ENCODE results near the gene DCAF11.

DCAF11 gene

GRCh38 chr14:24146978-24147760 lies 32.6 kb downstream of the DCAF11 start, which contains the start of gene RNF31 (continued):
- no peak for TF ChIP-seq SALL2 (tag by site-specific recombination; IDR thresholded peaks at IDR 0.05; ENCODE audit: borderline replicate concordance)
- TF ChIP-seq ZNF76 (tag by site-specific recombination; IDR thresholded peaks at IDR 0.05; ENCODE audit: borderline replicate concordance, low read depth): no peak
- TF ChIP-seq ZNF843 (tag by site-specific recombination; IDR thresholded peaks at IDR 0.05): no peak
- 0 out of 2 replicates have a peak, but pooled peaks have one; percentile 9 for TF ChIP-seq PATZ1 (tag by site-specific recombination; IDR thresholded peaks at IDR 0.05)
- TF ChIP-seq ZSCAN18 (tag by site-specific recombination; IDR thresholded peaks at IDR 0.05): no peak
- TF ChIP-seq ZNF514 (tag by site-specific recombination; IDR thresholded peaks at IDR 0.05): no peak
- TF ChIP-seq ZNF423 (tag by site-specific recombination; IDR thresholded peaks at IDR 0.05): no peak
- no peak for TF ChIP-seq ZNF548 (tag by site-specific recombination; IDR thresholded peaks at IDR 0.05)
- TF ChIP-seq ZNF501 (tag by site-specific recombination; IDR thresholded peaks at IDR 0.05): no peak
- TF ChIP-seq ZNF248 (tag by site-specific recombination; IDR thresholded peaks at IDR 0.05): no peak
- no peak for TF ChIP-seq ZNF280D (tag by site-specific recombination; IDR thresholded peaks at IDR 0.05)
- TF ChIP-seq ZNF658 (tag by site-specific recombination; IDR thresholded peaks at IDR 0.05): no peak
- no peak for TF ChIP-seq ZNF132 (tag by site-specific recombination; IDR thresholded peaks at IDR 0.05; ENCODE audit: borderline replicate concordance)
- no peak for TF ChIP-seq ZNF23 (tag by site-specific recombination; IDR thresholded peaks at IDR 0.05; ENCODE audit: borderline replicate concordance)
- TF ChIP-seq KLF16 (tag by site-specific recombination; IDR thresholded peaks at IDR 0.05): peak; percentile 5; the same call in 1 of the 2 replicates
- TF ChIP-seq ZNF645 (tag by site-specific recombination; IDR thresholded peaks at IDR 0.05): no peak
- TF ChIP-seq ZNF791 (tag by site-specific recombination; IDR thresholded peaks at IDR 0.05): no peak
- no peak for TF ChIP-seq HOXC10 (CRISPR knock-in tag; IDR thresholded peaks at IDR 0.05)
- no peak for TF ChIP-seq TRIM28 (IDR thresholded peaks at IDR 0.05; ENCODE audit: borderline replicate concordance, low read length)
- TF ChIP-seq ZNF529 (tag by site-specific recombination; IDR thresholded peaks at IDR 0.05; ENCODE audit: insufficient replicate concordance): no peak
- no peak for TF ChIP-seq ZBTB1 (tag by site-specific recombination; IDR thresholded peaks at IDR 0.05)
- peak; percentile 2; the same call in 1 of the 2 replicates for TF ChIP-seq ZBTB10 (tag by site-specific recombination; IDR thresholded peaks at IDR 0.05)
- no peak for TF ChIP-seq ZNF623 (tag by site-specific recombination; IDR thresholded peaks at IDR 0.05)
- no peak for TF ChIP-seq TCF7L2 (IDR thresholded peaks at IDR 0.05; ENCODE audit: borderline replicate concordance, low read depth, low read length)
- no peak for TF ChIP-seq ZNF664 (tag by site-specific recombination; IDR thresholded peaks at IDR 0.05)
- no peak for TF ChIP-seq MZF1 (tag by site-specific recombination; IDR thresholded peaks at IDR 0.05; ENCODE audit: borderline replicate concordance)
- TF ChIP-seq ZNF521 (tag by site-specific recombination; IDR thresholded peaks at IDR 0.05): no peak
- no peak for TF ChIP-seq AEBP2 (tag by site-specific recombination; IDR thresholded peaks at IDR 0.05; ENCODE audit: borderline replicate concordance)
